NCI-H128 (cell line): ENCODE measurements around the gene YDJC.
"Not testable (repeated sequence)": the region's sequence is repeated elsewhere in the genome, so short reads cannot be mapped to it uniquely, and the experiment has no call there.

Experiments used
- DNase-seq: peaks from one replicate; lab custom pipeline; 2025; ENCODE audit not compliant: unreplicated experiment; lab: John Stamatoyannopoulos, UW

The YDJC gene, protein sequence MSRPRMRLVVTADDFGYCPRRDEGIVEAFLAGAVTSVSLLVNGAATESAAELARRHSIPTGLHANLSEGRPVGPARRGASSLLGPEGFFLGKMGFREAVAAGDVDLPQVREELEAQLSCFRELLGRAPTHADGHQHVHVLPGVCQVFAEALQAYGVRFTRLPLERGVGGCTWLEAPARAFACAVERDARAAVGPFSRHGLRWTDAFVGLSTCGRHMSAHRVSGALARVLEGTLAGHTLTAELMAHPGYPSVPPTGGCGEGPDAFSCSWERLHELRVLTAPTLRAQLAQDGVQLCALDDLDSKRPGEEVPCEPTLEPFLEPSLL

DNA sequence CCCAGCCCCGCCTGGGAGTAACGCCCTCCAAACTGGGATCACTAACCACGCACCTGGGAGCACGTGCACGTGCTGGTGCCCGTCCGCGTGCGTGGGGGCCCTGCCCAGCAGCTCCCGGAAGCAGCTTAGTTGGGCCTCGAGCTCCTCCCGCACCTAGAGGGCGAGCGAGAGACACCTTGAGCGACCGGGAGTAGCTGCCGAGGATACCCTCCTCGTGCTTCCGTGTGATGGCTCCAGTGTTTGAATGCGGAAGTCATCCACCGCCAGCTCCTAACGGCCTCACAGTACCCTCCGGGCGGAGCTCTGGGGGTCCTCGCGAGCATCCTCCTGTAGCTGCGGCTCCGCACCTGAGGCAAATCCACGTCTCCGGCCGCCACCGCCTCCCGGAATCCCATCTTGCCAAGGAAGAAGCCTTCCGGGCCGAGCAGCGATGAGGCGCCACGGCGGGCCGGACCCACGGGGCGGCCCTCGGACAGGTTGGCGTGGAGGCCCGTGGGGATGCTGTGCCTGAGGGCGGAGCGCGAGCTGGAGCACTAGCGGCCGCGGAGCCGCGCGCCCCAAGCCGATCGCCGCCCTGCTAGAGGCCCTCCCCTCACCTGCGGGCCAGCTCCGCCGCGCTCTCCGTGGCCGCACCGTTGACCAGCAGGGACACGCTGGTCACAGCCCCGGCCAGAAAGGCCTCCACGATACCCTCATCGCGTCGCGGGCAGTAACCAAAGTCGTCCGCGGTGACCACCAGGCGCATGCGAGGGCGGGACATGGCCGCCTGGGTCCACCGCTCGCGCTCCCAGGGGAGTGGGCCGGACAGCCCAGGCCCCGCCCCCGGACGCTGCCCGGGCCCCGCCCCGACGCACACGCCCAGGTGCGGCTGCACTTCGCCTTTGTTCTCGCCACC lies at the start of gene YDJC:
TSS of gene YDJC (minus strand) at position 768 of the 895 bp plus-strand sequence. CDS start at position 760, 8 bp downstream.
- DNase-seq, result peak; percentile 77

DNA sequence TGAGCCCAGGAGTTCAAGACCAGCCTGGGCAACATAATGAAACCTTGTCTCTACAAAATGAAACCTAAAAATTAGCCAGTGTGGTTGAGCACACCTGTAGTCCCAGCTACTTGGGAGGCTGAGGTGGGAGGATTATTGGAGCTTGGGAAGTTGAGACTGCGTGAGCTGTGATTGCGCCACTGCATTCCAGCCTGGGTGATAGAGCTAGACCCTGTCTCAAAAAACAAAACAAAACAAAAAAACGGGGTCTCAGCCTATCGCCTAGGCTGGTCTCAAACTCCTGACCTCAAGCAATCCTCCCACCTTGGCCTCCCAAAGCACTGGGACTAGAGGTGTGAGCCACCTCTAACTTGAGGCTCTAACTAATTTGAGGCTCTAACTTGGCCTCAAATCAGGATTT lies 49.6 kb upstream of the YDJC start:
- no peak for DNase-seq

DNA sequence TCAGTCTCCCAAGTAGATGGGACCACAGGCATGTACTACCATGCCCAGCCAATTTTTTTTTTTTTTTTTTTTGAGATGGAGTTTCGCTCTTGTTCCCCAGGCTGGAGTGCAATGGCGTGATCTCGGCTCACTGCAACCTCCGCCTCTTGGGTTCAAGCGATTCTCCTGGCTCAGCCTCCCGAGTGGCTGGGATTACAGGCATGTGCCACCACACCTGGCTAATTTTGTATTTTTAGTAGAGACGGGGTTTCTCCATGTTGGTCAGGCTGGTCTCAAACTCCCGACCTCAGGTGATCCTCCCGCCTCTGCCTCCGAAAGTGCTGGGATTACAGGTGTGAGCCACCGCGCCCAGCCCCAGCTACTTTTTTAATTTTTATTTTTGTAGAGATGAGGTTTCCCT lies 49.0 kb upstream of the YDJC start:
- DNase-seq, result not testable (repeated sequence)

DNA sequence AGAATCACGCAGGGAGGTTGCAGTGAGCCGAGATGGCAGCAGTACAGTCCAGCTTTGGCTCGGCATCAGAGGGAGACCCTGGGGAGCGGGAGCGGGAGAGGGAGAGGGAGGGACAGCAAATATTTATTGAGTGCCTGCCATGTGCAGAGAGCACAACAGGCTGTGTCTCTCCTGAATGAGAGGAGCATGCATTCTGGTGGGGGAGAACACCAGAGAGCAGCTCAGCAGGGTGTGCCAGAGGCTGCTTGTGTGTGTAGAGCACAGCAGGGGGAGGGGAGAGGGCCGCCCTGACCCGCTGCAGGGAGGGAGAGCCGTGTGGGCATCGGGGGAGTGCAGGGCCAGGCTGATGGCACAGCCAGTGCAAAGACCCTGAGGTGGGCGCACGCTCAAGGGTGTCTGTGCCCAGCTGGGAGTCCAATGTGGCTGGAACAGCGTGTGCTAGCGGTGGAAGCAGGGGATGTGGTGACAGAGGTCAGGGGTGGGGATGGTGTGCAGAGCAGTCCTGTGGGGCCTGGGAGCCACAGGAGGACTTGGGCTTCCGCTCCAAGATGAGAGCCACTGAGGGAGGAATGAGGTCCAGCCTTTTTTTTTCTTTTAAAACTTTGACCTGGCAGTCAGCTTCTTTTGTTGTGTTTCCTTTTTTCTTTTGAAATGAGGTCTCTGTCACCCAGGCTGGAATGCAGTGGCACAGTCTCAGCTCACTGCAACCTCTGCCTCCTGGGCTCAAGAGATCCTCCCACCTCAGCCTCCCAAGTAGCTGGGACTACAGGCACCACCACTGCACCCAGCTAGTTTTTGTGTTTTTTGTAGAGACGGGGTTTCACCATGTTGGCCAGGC lies 48.0 kb upstream of the YDJC start:
- DNase-seq, result no peak

DNA sequence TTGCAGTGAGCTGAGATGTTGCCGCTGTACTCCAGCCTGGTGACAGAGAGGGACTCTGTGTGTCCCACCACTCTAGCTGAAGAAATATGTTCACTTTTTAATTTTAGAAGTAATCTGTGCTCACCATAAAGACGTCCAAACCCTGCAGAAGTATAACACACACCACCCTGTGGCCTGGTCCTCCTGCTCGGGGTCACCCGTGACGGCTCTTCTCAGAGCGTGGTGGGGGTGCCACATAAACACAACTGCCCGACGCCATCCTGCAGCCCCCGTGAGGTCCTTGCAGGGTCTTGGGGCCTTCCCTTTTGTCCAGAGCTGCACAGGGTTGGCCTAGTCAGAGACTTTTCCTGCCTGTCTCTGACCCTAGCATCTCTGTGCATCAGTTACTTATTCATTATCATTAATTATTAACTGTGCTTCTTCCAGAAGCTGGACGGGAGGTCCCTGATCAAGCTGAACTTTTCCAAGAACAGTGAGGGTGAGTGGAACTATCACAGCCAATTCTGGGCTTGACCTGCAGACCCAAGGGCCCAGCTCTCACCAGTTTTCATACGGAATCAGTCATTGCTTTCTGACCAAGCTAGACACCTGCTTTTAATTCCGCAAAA lies 44.9 kb upstream of the YDJC start:
- no peak for DNase-seq

DNA sequence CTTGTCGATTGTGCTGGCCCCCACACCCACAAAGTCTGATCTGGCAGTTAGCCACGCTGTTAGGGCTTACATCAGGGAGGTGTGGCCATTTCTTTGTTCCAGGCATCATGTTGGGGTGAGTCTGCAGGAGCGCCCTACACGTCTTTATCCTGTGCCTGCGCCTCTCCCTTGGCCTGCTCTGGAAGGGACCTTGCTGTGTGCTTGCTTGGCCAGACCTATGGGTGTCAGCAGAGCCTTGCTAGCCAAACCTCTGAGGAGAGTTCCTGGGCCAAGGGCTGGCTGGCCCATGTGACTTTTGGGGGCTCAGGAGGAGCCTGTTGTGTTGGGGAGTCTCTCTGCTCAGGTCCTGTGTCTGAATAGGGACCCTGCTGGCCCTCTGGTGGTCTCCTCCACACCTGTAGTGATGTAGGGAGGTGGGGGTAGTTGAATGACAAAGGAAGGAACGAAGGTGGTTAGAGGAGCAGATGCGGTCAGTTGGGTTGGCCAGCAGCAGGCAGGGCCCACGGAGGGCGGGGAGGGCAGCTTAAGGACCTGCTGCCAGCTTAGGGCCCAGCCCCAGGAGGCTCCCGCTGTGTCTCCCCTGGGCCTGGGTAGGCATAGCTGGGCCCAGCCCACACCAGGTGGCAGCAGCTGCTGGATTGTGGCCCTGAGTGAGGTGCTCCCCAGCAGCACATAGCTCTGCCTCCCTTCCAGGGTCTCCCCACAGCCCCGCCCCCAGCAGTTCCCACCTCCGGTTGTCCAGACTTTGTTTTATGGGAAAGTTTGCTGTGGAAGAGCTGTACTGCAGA lies 43.9 kb upstream of the YDJC start:
- DNase-seq, result no peak

DNA sequence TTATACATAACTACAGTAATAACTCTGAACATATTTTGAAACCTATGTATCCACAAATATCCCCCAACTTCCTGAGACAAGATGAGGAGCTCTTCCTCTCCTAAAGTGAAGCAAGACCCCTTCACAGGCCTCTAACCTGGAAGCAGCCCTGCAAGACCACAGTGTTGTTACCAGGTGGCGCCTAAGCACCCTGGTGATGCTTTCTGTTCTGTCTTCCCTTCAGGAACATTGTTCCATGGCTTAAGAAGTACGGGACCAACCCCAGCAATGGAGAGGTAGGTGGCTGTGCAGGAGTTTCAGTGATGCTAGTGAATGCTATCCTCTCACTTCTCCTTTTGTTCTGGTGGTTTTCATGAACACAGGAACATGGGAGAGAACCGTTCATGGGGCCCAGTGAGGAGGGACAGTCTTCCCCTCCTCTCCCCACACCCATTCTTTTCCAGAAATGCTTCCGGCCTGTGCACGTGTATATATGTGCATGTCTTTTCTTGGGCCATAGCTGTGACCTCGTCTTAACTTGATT lies 42.3 kb upstream of the YDJC start:
- no peak for DNase-seq

DNA sequence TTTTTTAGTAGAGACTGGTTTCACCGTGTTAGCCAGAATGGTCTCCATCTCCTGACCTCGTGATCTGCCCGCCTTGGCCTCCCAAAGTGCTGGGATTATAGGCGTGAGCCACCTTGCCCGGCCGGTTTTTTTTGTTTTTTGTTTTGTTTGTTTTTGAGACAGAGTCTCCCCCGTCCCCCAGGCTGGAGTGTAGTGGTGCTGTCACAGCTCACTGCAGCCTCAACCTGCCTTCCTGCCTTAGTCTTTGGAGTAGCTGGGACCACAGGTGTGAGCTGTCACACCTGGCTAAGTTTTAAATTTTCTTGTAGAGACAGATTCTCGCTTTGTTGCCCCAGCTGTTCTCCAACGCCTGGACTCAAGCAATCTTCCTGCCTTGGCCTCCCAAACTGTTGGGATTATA lies 39.2 kb upstream of the YDJC start:
- DNase-seq, result no peak

DNA sequence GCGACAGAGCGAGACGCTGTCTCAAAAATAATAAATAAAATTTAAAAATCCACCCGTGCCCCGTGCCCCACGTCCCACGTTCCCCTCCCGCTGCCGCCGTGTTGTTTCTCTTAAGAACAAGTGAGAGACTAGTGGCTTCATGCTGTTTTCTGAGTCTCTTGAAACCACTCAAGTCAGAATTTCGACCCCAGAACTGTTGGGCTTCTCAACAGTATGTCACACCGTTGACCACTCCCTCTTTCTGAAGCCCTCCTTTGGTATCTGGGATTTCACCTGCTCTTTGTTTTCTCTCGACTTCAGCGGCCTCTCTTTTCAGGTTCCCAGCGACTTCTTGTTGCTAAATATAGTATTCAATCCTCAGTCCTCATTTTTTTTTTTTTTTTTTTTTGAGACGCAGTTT lies 37.0 kb upstream of the YDJC start:
- no peak for DNase-seq

DNA sequence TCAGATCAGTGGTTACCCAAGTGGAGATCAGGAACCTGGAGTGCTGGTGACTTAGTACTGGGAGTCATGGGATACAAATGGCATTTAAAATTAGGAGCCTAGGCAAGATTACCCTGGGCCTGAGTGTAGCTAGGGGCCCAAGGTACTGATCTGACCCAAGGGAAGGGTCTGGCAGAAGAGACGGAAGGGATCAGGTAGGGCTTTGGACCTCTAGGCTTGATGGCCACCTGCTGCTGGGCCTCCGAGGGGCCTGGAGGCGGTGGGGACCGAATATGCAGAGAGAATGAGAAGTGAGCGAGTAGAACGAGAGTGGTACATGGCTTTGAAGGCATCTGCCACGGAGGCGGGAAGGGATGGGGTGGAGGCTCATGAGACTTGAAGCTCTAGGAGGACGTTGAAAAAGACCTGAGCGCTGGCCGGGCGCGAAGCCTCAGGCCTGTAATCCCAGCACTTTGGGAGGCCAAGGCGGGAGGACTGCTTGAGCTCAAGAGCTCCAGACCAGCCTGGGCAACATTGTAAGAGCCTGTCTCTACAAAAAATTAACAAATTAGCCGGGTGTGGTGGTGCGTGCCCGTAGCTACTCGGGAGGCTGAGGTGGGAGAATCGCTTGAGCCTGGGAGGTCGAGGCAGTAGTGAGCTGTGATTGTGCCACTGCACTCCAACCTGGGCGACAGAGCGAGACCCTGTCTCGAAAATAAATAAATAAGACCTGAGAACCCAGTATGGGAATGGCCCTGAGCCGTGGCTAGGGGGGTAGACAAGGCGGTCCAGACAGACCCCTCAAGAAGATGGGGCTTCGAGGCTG lies 35.4 kb upstream of the YDJC start:
- DNase-seq, result no peak

DNA sequence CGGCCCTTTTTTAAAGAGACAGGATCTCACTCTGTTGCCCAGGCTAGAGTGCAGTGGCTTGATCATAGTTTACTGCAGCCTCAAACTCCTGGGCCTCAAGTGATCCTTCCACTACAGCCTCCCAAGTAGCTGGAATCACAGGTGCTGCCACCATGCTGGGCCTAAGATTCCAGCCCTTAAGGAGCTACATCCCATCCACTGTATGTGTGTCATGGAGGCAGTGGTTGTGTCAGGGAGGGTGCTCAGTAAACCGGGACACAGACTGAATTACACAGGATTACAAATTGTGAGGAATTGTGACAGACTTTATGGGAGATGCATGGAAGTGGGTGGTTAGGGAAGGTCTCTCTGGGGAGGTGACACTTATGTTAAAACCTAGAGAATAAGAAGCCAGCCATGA lies 33.9 kb upstream of the YDJC start:
- DNase-seq, result no peak

DNA sequence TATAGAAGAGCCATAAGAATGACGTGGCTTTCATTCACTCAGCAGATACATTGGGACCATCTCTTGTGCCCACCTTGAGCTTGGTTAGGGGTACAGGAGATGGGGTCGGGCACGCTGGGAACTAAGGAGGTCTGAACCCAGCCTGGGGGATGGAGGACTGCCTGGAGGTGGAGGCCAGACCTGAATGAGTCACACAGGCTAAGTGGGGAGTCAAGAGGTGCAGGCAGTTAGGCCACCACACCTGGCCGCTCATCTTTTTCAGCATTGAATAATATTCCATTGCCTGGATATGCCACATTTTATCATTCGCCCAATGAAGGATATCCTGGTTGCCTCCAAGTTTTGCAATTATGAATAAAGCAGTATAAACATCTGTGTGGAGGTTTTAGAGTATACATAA lies 32.2 kb upstream of the YDJC start:
- no peak for DNase-seq

DNA sequence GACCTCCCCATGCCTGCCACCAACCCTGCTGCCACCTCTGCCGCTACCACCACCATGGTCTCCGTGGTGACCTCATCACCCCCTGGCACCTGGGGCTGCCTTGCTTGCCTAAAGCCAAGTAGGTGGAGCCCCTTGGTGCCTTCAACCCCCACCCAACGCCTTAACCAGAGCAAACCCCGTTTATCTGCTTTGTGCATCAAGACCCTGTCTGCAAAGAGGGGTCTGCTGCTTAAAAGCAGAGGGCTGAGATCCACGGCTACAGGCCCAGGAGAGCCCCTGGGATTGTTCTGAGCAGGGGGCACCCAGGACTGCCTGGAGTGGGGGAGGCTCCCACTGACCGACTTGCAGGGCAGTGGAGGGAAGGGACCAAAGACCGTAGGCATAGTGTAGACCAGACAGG lies 31.1 kb upstream of the YDJC start:
- DNase-seq, result no peak

DNA sequence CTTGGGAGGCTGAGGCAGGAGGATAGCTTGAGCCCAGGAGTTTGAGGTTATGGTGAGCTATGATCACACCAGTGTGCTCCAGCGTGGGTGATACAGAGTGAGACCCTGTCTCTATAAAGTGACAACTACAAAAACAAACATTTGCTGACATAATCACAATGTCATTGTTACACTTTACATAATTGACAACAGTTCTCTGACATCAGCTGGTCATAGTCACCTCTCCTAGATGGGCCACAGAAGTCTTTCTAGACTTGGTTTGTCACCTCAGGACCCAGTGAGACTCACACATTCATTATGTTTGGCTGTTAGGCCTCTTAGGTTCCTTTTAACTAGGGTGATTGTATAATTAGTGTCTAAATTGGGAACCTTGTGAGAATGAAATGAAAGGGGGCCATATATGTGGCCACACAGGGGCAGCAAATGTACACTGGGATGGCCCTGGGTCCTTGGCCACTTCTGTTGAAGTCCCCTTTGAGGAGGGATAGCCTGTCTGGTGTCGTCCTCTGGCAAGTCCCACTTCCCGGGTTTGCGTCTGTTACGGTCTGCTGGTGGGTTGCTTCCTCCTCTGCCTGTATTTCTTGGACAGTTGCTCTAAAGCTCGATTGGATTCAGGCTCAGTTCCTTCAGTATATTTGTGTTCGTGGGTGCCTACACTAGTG lies 30.2 kb upstream of the YDJC start:
- DNase-seq, result no peak

DNA sequence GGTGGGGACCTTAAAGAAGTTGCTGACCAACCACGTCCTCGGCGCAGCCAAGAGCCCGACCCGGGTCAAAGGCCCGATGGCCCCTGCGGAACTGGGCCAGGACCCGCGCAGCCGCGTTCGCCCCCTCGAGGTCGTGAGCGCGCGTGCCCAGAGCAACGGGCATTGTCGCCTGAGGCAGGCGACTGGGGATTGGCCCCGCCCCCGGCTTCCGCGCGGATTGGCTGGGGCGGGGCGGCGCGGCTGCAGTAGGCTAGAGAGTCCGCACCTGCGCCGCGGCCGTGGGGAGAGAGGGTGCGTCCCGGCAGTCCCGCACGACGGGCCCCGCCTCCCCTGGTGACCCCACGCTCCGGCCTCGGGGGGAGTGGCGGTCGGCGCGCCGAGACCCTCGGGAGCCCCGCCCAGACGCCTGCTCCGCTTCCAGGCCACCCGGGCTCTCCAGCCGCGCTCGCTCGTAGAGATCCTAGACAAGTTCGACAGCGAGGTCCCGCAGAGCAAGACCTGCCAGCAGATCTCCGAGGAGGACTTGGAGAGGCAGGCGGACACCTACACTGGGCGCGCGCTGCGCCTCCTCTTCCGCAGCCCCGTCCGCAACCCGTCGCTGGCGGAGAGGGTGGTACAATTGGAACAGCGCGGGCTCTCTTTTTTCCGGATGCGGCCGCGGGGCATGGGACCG lies 27.7 kb upstream of the YDJC start:
- peak; percentile 54 for DNase-seq

DNA sequence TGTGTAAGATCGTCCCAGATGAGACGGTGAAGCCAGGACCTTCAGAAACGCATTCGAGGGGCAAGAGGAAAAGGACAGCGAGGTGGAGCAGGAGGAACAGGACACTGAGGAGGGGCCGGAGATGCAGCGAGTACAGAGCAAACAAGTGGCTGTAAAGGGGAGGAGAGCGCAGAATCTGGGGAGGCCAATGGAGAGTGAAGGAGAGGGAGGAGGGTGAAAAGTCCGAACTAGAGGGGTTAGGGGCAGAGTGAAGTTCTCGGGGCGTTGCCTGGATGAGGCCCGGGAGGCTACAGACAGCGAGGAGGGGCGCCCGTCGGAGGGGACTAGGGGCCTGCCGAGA lies 27.2 kb upstream of the YDJC start:
- no peak for DNase-seq

DNA sequence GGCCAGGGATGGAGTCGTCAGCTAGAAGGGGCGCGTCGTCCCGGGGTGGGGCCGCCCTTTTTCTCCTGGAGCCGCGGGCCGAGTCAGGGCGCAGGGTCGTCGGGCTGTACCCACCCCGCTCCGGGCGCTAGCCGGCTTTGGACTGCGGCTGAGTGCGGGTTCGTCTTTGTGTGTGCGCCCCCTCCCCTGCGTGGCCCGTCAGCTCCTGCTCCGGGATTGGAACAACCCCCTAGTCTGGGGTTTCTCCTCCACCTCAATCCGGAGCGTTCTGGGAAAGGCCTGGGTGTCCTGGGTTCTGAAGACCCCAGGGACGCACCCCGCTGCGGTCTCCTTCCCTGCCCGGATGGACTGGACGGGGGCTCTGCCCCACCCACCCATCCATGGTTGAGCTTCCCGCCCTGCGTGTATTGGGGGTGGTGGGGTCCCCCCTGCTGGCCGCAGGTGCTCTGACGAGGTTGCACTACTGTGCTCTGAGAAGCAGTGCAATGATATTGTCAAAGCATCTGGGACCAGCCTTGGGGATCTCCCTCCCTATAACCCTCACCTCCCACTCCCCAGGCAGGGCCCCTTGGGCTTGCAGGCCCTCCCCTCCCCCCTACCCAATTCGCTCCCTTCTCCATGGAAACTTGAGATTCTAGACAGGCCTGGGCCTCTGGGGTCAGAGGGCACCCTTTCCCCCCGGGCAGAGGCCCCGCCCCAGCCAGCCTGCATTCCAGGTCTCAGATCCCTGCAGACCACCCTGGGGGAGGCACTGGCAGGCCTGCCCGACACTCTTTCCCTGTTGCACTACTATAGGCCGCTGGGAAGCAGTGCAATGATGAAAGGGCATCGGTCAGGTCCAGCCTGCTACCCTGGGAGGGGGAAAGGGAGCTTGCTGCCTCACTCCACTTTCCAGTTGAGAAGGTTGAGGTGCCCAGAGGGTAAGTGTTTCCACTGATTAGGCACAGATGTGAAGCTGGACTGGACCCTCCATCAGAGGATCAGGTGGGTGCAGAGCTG lies 23.0 kb upstream of the YDJC start:
- no peak for DNase-seq
